ENCODE results near the gene CSRP3. TPM values are rescaled to one million over a fixed set of nuclear protein-coding genes. Genes with fewer than 3 reads are reported as not detected.

CSRP3 gene
- total RNA-seq, 6 donors from 2014 or later, result not detected

- ATAC-seq (ENCODE audit: low FRiP score in 2 of 2) (no peak), DNase-seq (no peak)
- Histone ChIP-seq H3K4me3 (no peak overlapping the region), H3K9me3 (no peaks in the 10 kb centered on the region), H3K27me3 (no peaks in the 10 kb centered on the region), H3K4me1 (no peaks in the 10 kb centered on the region), H3K27ac (no peak overlapping the region), H3K36me3 (no peaks in the 10 kb centered on the region)
- TF ChIP-seq EP300 (IDR thresholded peaks at IDR 0.05) (no peak), POLR2A (IDR thresholded peaks at IDR 0.05) (no peak), CTCF (IDR thresholded peaks at IDR 0.05) (no peak), POLR2AphosphoS5 (IDR thresholded peaks at IDR 0.05) (no peak)
- WGBS, 2 donors, result 84 to 90% methylated on average over 4 of the region's 4 CpGs
Measured at GRCh38 chr11:19194620-19195308, 7.0 kb downstream of the CSRP3 start.

DNA sequence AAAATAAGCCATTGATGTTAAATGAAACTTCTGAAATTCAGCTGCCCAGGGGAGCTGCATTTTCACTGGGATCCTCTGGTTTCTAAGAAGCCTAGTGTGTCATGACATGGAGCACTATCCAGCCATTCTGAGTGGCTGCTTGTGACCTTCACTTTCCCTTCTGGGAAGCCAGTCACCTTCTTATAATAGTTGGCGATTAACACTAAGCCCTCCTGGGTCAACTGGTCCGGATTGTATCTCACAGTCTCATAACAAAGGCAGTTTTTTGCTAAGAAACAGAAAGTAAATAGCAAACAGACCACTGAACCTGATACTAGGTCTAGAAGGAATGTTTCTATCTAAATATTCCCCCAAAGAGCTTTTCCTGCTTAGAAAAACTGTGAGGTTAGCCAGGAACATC, 7.9 kb downstream of the CSRP3 start:
- no peaks in the 10 kb centered on the region for H3K9me3 ChIP-seq
- no peaks in the 10 kb centered on the region for H3K27me3 ChIP-seq
- 78 to 83% methylated on average over 2 of the region's 2 CpGs for WGBS, 2 donors
- DNase-seq (no peak), ATAC-seq (ENCODE audit: low FRiP score in 2 of 2) (no peak)
- no peaks in the 10 kb centered on the region for H3K4me1 ChIP-seq
- no peak for TF ChIP-seq CTCF (IDR thresholded peaks at IDR 0.05)
- TF ChIP-seq POLR2A (IDR thresholded peaks at IDR 0.05), result no peak
- TF ChIP-seq POLR2AphosphoS5 (IDR thresholded peaks at IDR 0.05), result no peak
- no peak for TF ChIP-seq EP300 (IDR thresholded peaks at IDR 0.05)
- H3K27ac ChIP-seq, result no peak overlapping the region
- H3K4me3 ChIP-seq, result no peak overlapping the region
- no peaks in the 10 kb centered on the region for H3K36me3 ChIP-seq

- DNase-seq (no peak), ATAC-seq (ENCODE audit: low FRiP score in 2 of 2) (no peak)
- Histone ChIP-seq H3K27me3 (no peaks in the 10 kb centered on the region), H3K36me3 (no peaks in the 10 kb centered on the region), H3K4me1 (no peaks in the 10 kb centered on the region), H3K4me3 (no peak overlapping the region), H3K9me3 (no peaks in the 10 kb centered on the region), H3K27ac (no peak overlapping the region)
- WGBS, 2 donors, result 81 to 82% methylated on average over 7 of the region's 7 CpGs
- TF ChIP-seq CTCF (IDR thresholded peaks at IDR 0.05), result no peak
- TF ChIP-seq EP300 (IDR thresholded peaks at IDR 0.05), result no peak
- no peak for TF ChIP-seq POLR2AphosphoS5 (IDR thresholded peaks at IDR 0.05)
- no peak for TF ChIP-seq POLR2A (IDR thresholded peaks at IDR 0.05)
Measured at GRCh38 chr11:19191530-19192169, 10.1 kb downstream of the CSRP3 start.

GRCh38 chr11:19187833-19188258, 13.9 kb downstream of the CSRP3 start:
- no peaks in the 10 kb centered on the region for H3K27me3 ChIP-seq
- ATAC-seq (ENCODE audit: low FRiP score in 2 of 2) (no peak), DNase-seq (peak in 1 of 2 donors; percentile 14)
- no peaks in the 10 kb centered on the region for H3K4me1 ChIP-seq
- 86 to 94% methylated on average over 9 of the region's 9 CpGs for WGBS, 2 donors
- no peak for TF ChIP-seq CTCF (IDR thresholded peaks at IDR 0.05)
- TF ChIP-seq EP300 (IDR thresholded peaks at IDR 0.05), result no peak
- no peak for TF ChIP-seq POLR2A (IDR thresholded peaks at IDR 0.05)
- TF ChIP-seq POLR2AphosphoS5 (IDR thresholded peaks at IDR 0.05), result no peak
- H3K4me3 ChIP-seq, result no peak overlapping the region
- H3K27ac ChIP-seq, result no peak overlapping the region
- H3K9me3 ChIP-seq, result no peaks in the 10 kb centered on the region
- no peaks in the 10 kb centered on the region for H3K36me3 ChIP-seq
